H1 (cell line): ENCODE results near the gene SPACA7.

Experiments
- CTCF ChIP-seq, 3 experiments: IDR thresholded peaks; 1 replicate in 2 of 3; 2 replicates in 1 of 3; pipeline versions ENCODE4 v1.5.1 to v1.6.1; 2011; ENCODE audit warnings: low read length in 3 of 3, mild to moderate bottlenecking in 3 of 3, inconsistent platforms in 2 of 3, low read depth in 1 of 3, moderate library complexity in 1 of 3; ENCODE audit not compliant: insufficient read depth in 1 of 3; ENCODE audit errors: control extremely low read depth in 1 of 3
- FOSL1 ChIP-seq: IDR thresholded peaks from 2 replicates; pipeline ENCODE4 v1.6.1; 2011; ENCODE audit warnings: mild to moderate bottlenecking, low read depth, low read length, moderate library complexity; ENCODE audit not compliant: insufficient read depth
- NANOG ChIP-seq: IDR thresholded peaks from 2 replicates; pipeline ENCODE4 v1.6.1; 2011; ENCODE audit warnings: low read length, low read depth, mild to moderate bottlenecking, inconsistent platforms; ENCODE audit not compliant: insufficient read depth, poor library complexity, severe bottlenecking
- POLR2A ChIP-seq, 2 experiments: IDR thresholded peaks; 1 replicate in 1 of 2; 2 replicates in 1 of 2; pipeline ENCODE4 v1.6.1; 2011; ENCODE audit warnings: low read depth in 2 of 2, low read length in 2 of 2, mild to moderate bottlenecking in 2 of 2; ENCODE audit errors: control extremely low read depth in 1 of 2
- POLR2AphosphoS5 ChIP-seq: IDR thresholded peaks from 2 replicates; pipeline ENCODE4 v1.6.1; 2011; ENCODE audit warnings: low read depth, low read length
- SRF ChIP-seq: IDR thresholded peaks from 2 replicates; pipeline ENCODE4 v1.6.1; 2011; ENCODE audit warnings: mild to moderate bottlenecking, low read depth, low read length, moderate library complexity
- TAF1 ChIP-seq: IDR thresholded peaks from 2 replicates; pipeline ENCODE4 v1.6.1; 2011; ENCODE audit warnings: mild to moderate bottlenecking, low read depth, low read length

- TF ChIP-seq FOSL1 (no peak), SRF (no peak), CTCF (IDR thresholded peaks at IDR 0.05; ENCODE audit: control extremely low read depth in 1 of 3, insufficient read depth in 1 of 3, low read depth in 1 of 3, low read length in 3 of 3) (no peak), NANOG (no peak), POLR2A (IDR thresholded peaks at IDR 0.05; ENCODE audit: control extremely low read depth in 1 of 2, low read depth in 2 of 2, low read length in 2 of 2) (no peak), POLR2AphosphoS5 (no peak), TAF1 (no peak)
Observed at GRCh38 chr13:112391746-112392145, 15.6 kb downstream of the SPACA7 start.
